HCT116 (cell line): ENCODE measurements around the gene CGNL1. TPM values are rescaled to one million over a fixed set of nuclear protein-coding genes. Genes with fewer than 3 reads are reported as not detected.

Experiments used
- ATAC-seq: fragments of 200-7000 bp; cut with Tn5 transposase; 2 replicates; pipeline ENCODE4 v1.9.1; 2020; ENCODE audit warnings: mild to moderate bottlenecking, moderate library complexity
- BruUV-seq: library from RNA; stranded (reverse); fragments of 400-500 nt; replicated peaks from 2 replicates; lab custom pipeline; 2021; lab: Mats Ljungman, UMichigan
- CTCF ChIA-PET: fragments of 300-600 bp; sonication (Branson Sonifier 250); formaldehyde crosslinking; loops from one replicate; lab custom pipeline; 2021; ENCODE audit warnings: antibody characterized with exemption; lab: Charles Lee
- POLR2A ChIA-PET: fragments of 300-600, 350-600 bp; sonication (Branson Sonifier 250); formaldehyde crosslinking; loops from one replicate; lab custom pipeline; 2021; ENCODE audit warnings: antibody characterized with exemption; lab: Charles Lee
- RAD21 ChIA-PET, 2 experiments: fragments of 300-600 bp; sonication (Branson Sonifier 250); formaldehyde crosslinking; loops; one replicate each; lab custom pipeline; 2023; ENCODE audit warnings: low total read pairs in 2 of 2; ENCODE audit not compliant: uncharacterized antibody in 2 of 2, unreplicated experiment in 2 of 2, low non-redundant PET in 1 of 2; lab: Charles Lee
- DNase-seq: peaks from one replicate; pipeline ENCODE4 v3.0.0-alpha.2; 2010; ENCODE audit warnings: low read depth, low spot score
- H2AFZ ChIP-seq: fragments of 200-600 bp; shearing (Covaris generic), sonication (generic); 2 replicates; pipeline ENCODE4 v1.6.1; 2017; ENCODE audit warnings: low read depth, mixed run types, mixed read lengths, antibody characterized with exemption, low read length; ENCODE audit not compliant: poor library complexity, severe bottlenecking
- H3K27ac ChIP-seq: 2 replicates; pipeline ENCODE4 v1.5.1; 2012; ENCODE audit warnings: low read depth, low read length
- H3K27me3 ChIP-seq: fragments of 200-600 bp; sonication (generic); 2 replicates; pipeline ENCODE4 v1.6.1; 2016; ENCODE audit warnings: mixed run types, low read length, mixed read lengths; ENCODE audit not compliant: insufficient read depth
- H3K36me3 ChIP-seq, 2 experiments: fragments of 200-500 bp in 1 of 2; fragments of 200-600 bp in 1 of 2; sonication (Bioruptor generic) in 1 of 2; sonication (generic) in 1 of 2; 2 replicates each; pipeline versions ENCODE4 v1.5.1 to v1.6.1; 2014 to 2016; ENCODE audit warnings: low read length in 2 of 2, inconsistent platforms in 1 of 2, mixed read lengths in 1 of 2, mixed run types in 1 of 2; ENCODE audit not compliant: insufficient read depth in 2 of 2, control insufficient read depth in 1 of 2
- H3K4me1 ChIP-seq, 2 experiments: fragments of 200-600 bp in 1 of 2; sonication (generic) in 1 of 2; 2 replicates each; pipeline versions ENCODE4 v1.5.1 to v1.6.1; 2012 to 2017; ENCODE audit warnings: low read length in 2 of 2, inconsistent platforms in 1 of 2, mild to moderate bottlenecking in 1 of 2, mixed read lengths in 1 of 2, mixed run types in 1 of 2, moderate library complexity in 1 of 2; ENCODE audit not compliant: insufficient read depth in 2 of 2, control insufficient read depth in 1 of 2
- H3K4me2 ChIP-seq: fragments of 200-600 bp; sonication (generic); 2 replicates; pipeline ENCODE4 v1.6.1; 2017; ENCODE audit warnings: mixed run types, low read length, mixed read lengths
- H3K4me3 ChIP-seq, 2 experiments: fragments of 200-600 bp in 1 of 2; sonication (generic) in 1 of 2; replicated peaks in 1 of 2; 2 replicates each; pipeline ENCODE4 v1.5.1; 2011 to 2016; ENCODE audit warnings: low read length in 2 of 2, control low read depth in 1 of 2, low read depth in 1 of 2, mild to moderate bottlenecking in 1 of 2, mixed read lengths in 1 of 2, mixed run types in 1 of 2
- H3K79me2 ChIP-seq: fragments of 200-600 bp; sonication (generic); 2 replicates; pipeline ENCODE4 v1.6.1; 2017; ENCODE audit warnings: mild to moderate bottlenecking, mixed run types, low read length, moderate library complexity, mixed read lengths; ENCODE audit not compliant: insufficient read depth
- H3K9ac ChIP-seq: fragments of 200-600 bp; sonication (generic); 2 replicates; pipeline ENCODE4 v1.6.1; 2016; ENCODE audit warnings: low read length, mixed read lengths
- H3K9me2 ChIP-seq: fragments of 200-600 bp; sonication (generic), shearing (Covaris generic); 2 replicates; pipeline ENCODE4 v1.6.1; 2017; ENCODE audit warnings: mixed run types, mild to moderate bottlenecking, moderate library complexity; ENCODE audit not compliant: insufficient read depth
- H3K9me3 ChIP-seq, 2 experiments: fragments of 200-500 bp in 1 of 2; fragments of 200-600 bp in 1 of 2; sonication (Bioruptor generic) in 1 of 2; sonication (generic) in 1 of 2; 2 replicates each; pipeline ENCODE4 v1.6.1; 2014 to 2017; ENCODE audit warnings: low read length in 2 of 2, mixed read lengths in 2 of 2, inconsistent platforms in 1 of 2, low read depth in 1 of 2, mild to moderate bottlenecking in 1 of 2, mixed run types in 1 of 2, moderate library complexity in 1 of 2; ENCODE audit not compliant: control insufficient read depth in 1 of 2, insufficient read depth in 1 of 2
- H4K20me1 ChIP-seq: fragments of 200-600 bp; sonication (generic), shearing (Covaris generic); 2 replicates; pipeline ENCODE4 v1.6.1; 2017; ENCODE audit warnings: mixed run types, mild to moderate bottlenecking, moderate library complexity; ENCODE audit not compliant: insufficient read depth
- ATF3 ChIP-seq: IDR thresholded peaks from 2 replicates; pipeline ENCODE4 v1.6.1; 2012
- CEBPB ChIP-seq: IDR thresholded peaks from 2 replicates; pipeline ENCODE4 v1.6.1; 2012; ENCODE audit warnings: low read depth
- EGR1 ChIP-seq: IDR thresholded peaks from 2 replicates; pipeline ENCODE4 v1.6.1; 2012; ENCODE audit warnings: low read depth
- ELF1 ChIP-seq: IDR thresholded peaks from 2 replicates; pipeline ENCODE4 v1.6.1; 2012; ENCODE audit warnings: low read depth, borderline replicate concordance
- EZH2 ChIP-seq: fragments of 200-600 bp; sonication (generic); IDR thresholded peaks from 2 replicates; pipeline ENCODE4 v1.6.1; 2017; ENCODE audit warnings: antibody characterized with exemption, mixed run types
- EZH2phosphoT487 ChIP-seq: fragments of 200-600 bp; IDR thresholded peaks from 2 replicates; pipeline ENCODE4 v1.6.1; 2018; ENCODE audit warnings: antibody characterized with exemption, borderline replicate concordance
- FOSL1 ChIP-seq: IDR thresholded peaks from 2 replicates; pipeline ENCODE4 v1.6.1; 2012; ENCODE audit warnings: low read depth
- JUND ChIP-seq: IDR thresholded peaks from 2 replicates; pipeline ENCODE4 v1.6.1; 2012
- POLR2A ChIP-seq: IDR thresholded peaks from 2 replicates; pipeline ENCODE4 v1.7.0; 2011; ENCODE audit warnings: borderline replicate concordance; ENCODE audit not compliant: insufficient read depth, insufficient read length; ENCODE audit errors: extremely low read depth
- RAD21 ChIP-seq: IDR thresholded peaks from 2 replicates; pipeline ENCODE4 v1.6.1; 2012; ENCODE audit warnings: low read depth, mild to moderate bottlenecking
- REST ChIP-seq: IDR thresholded peaks from 2 replicates; pipeline ENCODE4 v1.6.1; 2012; ENCODE audit warnings: low read depth
- SIN3A ChIP-seq: IDR thresholded peaks from 2 replicates; pipeline ENCODE4 v1.6.1; 2012; ENCODE audit warnings: low read depth
- SRF ChIP-seq: IDR thresholded peaks from 2 replicates; pipeline ENCODE4 v1.6.1; 2012; ENCODE audit warnings: low read depth
- TCF7L2 ChIP-seq: IDR thresholded peaks from 2 replicates; pipeline ENCODE4 v1.7.0; 2011; ENCODE audit warnings: borderline replicate concordance, inconsistent platforms; ENCODE audit not compliant: insufficient read depth, insufficient read length; ENCODE audit errors: extremely low read depth
- YY1 ChIP-seq: IDR thresholded peaks from 2 replicates; pipeline ENCODE4 v1.6.1; 2011; ENCODE audit warnings: low read length, low read depth, moderate library complexity, mild to moderate bottlenecking; ENCODE audit not compliant: insufficient replicate concordance; ENCODE audit errors: extremely low read depth
- intact Hi-C: fragments of 100-400 bp; cut with micrococcal nuclease; formaldehyde crosslinking; loops from 2 replicates; pipeline ENCODE4 v1.10.0; 2022
- total RNA-seq: library from RNA; stranded (reverse); gene quantifications from one replicate; pipeline ENCODE4 v1.2.1, GENCODE V29; 2021; ENCODE audit not compliant: unreplicated experiment
- TF ChIP-seq, protein P1 (sequence below): IDR thresholded peaks from 2 replicates; pipeline ENCODE4 v1.6.1; 2012

CGNL1 gene
- total RNA-seq, 1 experiment from 2014 or later, result 2.2 TPM

DNA sequence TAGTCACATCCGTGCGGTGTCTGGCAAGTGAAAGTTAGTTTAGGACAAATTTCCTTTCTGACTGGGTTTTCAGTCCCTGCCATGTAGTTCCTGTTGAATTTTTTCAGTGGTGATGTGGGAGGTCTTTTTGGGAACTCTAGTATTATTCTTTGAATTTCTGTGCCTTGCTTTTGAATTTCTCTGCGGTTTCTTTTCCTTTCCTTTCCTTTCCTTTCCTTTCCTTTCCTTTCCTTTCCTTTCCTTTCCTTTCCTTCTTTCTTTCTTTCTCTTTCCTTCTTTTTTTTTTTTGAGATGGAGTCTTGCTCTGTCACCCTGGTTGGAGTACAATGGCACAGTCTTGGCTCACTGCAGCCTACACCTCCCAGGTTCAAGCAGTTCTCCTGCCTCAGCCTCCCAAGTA is 88.2 kb downstream of the CGNL1 start:
- no peaks in the 10 kb centered on the region for H3K9me3 ChIP-seq
- no peak overlapping the region for H2AFZ ChIP-seq
- ATAC-seq (no peak), DNase-seq (no peak)
- POLR2A ChIA-PET, result no interaction called here
- intact Hi-C loops, result no loop called here
- no peaks in the 10 kb centered on the region for H3K79me2 ChIP-seq
- no peak overlapping the region for H3K4me2 ChIP-seq
- TF ChIP-seq SRF (no peak), YY1 (no peak), EGR1 (no peak)
- TF ChIP-seq, protein P1, sequence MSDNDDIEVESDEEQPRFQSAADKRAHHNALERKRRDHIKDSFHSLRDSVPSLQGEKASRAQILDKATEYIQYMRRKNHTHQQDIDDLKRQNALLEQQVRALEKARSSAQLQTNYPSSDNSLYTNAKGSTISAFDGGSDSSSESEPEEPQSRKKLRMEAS, result no peak
- H3K36me3 ChIP-seq, result no peaks in the 10 kb centered on the region
- H3K27me3 ChIP-seq, result no peaks in the 10 kb centered on the region
- H3K4me3 ChIP-seq, result no peak overlapping the region
- RAD21 ChIA-PET, result no interaction called here
- CTCF ChIA-PET, result no interaction called here
- H3K9ac ChIP-seq, result no peak overlapping the region
- no peak overlapping the region for H3K27ac ChIP-seq
- no peaks in the 10 kb centered on the region for H4K20me1 ChIP-seq
- BruUV-seq, result no TSS peak
- no peaks in the 10 kb centered on the region for H3K9me2 ChIP-seq
- H3K4me1 ChIP-seq, result no peaks in the 10 kb centered on the region

DNA sequence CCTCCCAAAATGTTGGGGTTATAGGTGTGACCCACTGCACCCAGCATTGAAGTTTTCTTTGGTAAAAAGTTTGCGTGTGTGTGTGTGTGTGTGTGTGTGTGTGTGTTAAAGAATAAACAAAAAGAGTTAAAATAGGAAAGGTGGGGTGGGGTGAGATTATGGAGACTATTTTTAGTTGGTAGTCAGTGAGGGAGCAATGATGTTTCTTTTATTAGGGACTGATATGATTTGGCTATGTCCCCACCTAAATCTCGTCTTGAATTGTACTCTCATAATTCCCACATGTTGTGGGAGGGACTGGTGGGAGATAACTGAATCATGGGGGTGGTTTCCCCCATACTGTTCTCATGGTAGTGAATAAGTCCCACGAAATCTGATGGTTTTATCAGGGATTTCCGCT is 92.2 kb downstream of the CGNL1 start:
- TF ChIP-seq REST, result no peak
- no peak for TF ChIP-seq ELF1
- TF ChIP-seq SIN3A, result no peak
- TF ChIP-seq EZH2phosphoT487, result no peak
- TF ChIP-seq FOSL1, result no peak
- TF ChIP-seq JUND, result no peak
- TF ChIP-seq SRF, result no peak
- TF ChIP-seq TCF7L2, result no peak
- no peak for TF ChIP-seq EGR1
- no peak for TF ChIP-seq RAD21
- TF ChIP-seq ATF3, result no peak
- TF ChIP-seq POLR2A, result no peak
- no peak for TF ChIP-seq EZH2
- no peak for TF ChIP-seq CEBPB
- TF ChIP-seq, protein P1, result no peak
- Histone ChIP-seq H3K4me1 (no peaks in the 10 kb centered on the region), H3K27ac (no peak overlapping the region), H3K9me3 (no peaks in the 10 kb centered on the region), H3K79me2 (no peaks in the 10 kb centered on the region), H3K9me2 (no peaks in the 10 kb centered on the region), H3K27me3 (no peaks in the 10 kb centered on the region), H3K36me3 (no peaks in the 10 kb centered on the region), H3K4me3 (no peak overlapping the region), H3K9ac (no peak overlapping the region), H2AFZ (no peak overlapping the region), H3K4me2 (no peak overlapping the region), H4K20me1 (no peaks in the 10 kb centered on the region)
- no TSS peak for BruUV-seq
- DNase-seq (no peak), ATAC-seq (no peak)
- CTCF ChIA-PET, result no interaction called here
- RAD21 ChIA-PET, result no interaction called here
- intact Hi-C loops, result no loop called here
- POLR2A ChIA-PET, result no interaction called here
